ENCODE results near the gene C2CD3. TPM values are rescaled to one million over a fixed set of nuclear protein-coding genes. Genes with fewer than 3 reads are reported as not detected.

Gene C2CD3
- total and polyA plus RNA-seq, 10 of the 15 experiments (the other 5 are each of a cell fraction or from before 2014, with no cell fraction given), result 2.3 to 24.0 (median 16.3) TPM

GRCh38 chr11:73982990-73983740 is 187.6 kb downstream of the C2CD3 start (continued):
- no peak for TF ChIP-seq ZBTB4 (CRISPR knock-in tag; IDR thresholded peaks at IDR 0.05)
- peak; percentile 75 for TF ChIP-seq KLF5 (IDR thresholded peaks at IDR 0.05; ENCODE audit: partially characterized antibody)
- TF ChIP-seq CHD2 (IDR thresholded peaks at IDR 0.05; ENCODE audit: borderline replicate concordance, low read depth, low read length), result 0 out of 2 replicates have a peak, but pooled peaks have one; percentile 47
- no peak for TF ChIP-seq ZNF217 (IDR thresholded peaks at IDR 0.05)
- peak; percentile 32; the same call in 1 of the 2 replicates for TF ChIP-seq ATF7 (IDR thresholded peaks at IDR 0.05; ENCODE audit: low read depth)
- 0 out of 2 replicates have a peak, but pooled peaks have one; percentile 45 for TF ChIP-seq RUNX3 (IDR thresholded peaks at IDR 0.05; ENCODE audit: low read length)
- TF ChIP-seq IKZF2 (IDR thresholded peaks at IDR 0.05), result peak; percentile 73 to 78; a peak in 3 of 4 replicates
- 0 out of 2 replicates have a peak, but pooled peaks have one; percentile 66 for TF ChIP-seq PML (IDR thresholded peaks at IDR 0.05; ENCODE audit: low read length)
- 0 out of 2 replicates have a peak, but pooled peaks have one; percentile 15 for TF ChIP-seq CBFB (IDR thresholded peaks at IDR 0.05; ENCODE audit: low read depth)
- peak; percentile 97 for TF ChIP-seq POLR2A (IDR thresholded peaks at IDR 0.05; ENCODE audit: low read depth, low read length)
- peak; percentile 70 for TF ChIP-seq TAF1 (IDR thresholded peaks at IDR 0.05; ENCODE audit: borderline replicate concordance, low read depth, low read length)
- TF ChIP-seq ASH2L (IDR thresholded peaks at IDR 0.05; ENCODE audit: borderline replicate concordance, low read depth), result peak; percentile 73; the same call in 1 of the 2 replicates
- peak; percentile 86 for TF ChIP-seq IKZF1 (conservative IDR thresholded peaks at IDR 0.05)
- TF ChIP-seq BMI1 (IDR thresholded peaks at IDR 0.05; ENCODE audit: borderline replicate concordance), result no peak
- no peak; the same call in 1 of the 2 replicates for TF ChIP-seq USF2 (IDR thresholded peaks at IDR 0.05; ENCODE audit: borderline replicate concordance, low read depth, low read length)
- peak; percentile 28; the same call in 1 of the 2 replicates for TF ChIP-seq ZNF687 (IDR thresholded peaks at IDR 0.05)
- TF ChIP-seq TARDBP (IDR thresholded peaks at IDR 0.05; ENCODE audit: borderline replicate concordance), result 0 out of 2 replicates have a peak, but pooled peaks have one; percentile 2
- peak; percentile 86 to 97 for TF ChIP-seq BHLHE40 (IDR thresholded peaks at IDR 0.05; ENCODE audit: borderline replicate concordance in 1 of 2, low read depth in 2 of 2, low read length in 1 of 2)
- TF ChIP-seq ZNF24 (IDR thresholded peaks at IDR 0.05), result no peak
- TF ChIP-seq HDAC6 (IDR thresholded peaks at IDR 0.05; ENCODE audit: unreplicated experiment), result no peak
- TF ChIP-seq TBL1XR1 (IDR thresholded peaks at IDR 0.05; ENCODE audit: low read depth, low read length), result no peak
- no peak for TF ChIP-seq IRF4 (IDR thresholded peaks at IDR 0.05; ENCODE audit: low read depth, low read length)
- TF ChIP-seq RB1 (IDR thresholded peaks at IDR 0.05; ENCODE audit: borderline replicate concordance), result peak; percentile 91
- peak; percentile 76 for TF ChIP-seq DPF2 (IDR thresholded peaks at IDR 0.05)
